Measurements from ENCODE around the gene CDK19. TPM values are rescaled to one million over a fixed set of nuclear protein-coding genes. Genes with fewer than 3 reads are reported as not detected.
"Not testable (repeated sequence)": the region's sequence is repeated elsewhere in the genome, so short reads cannot be mapped to it uniquely, and the experiment has no call there.

The CDK19 gene
- total RNA-seq, 4 donors from 2014 or later: 17.0 to 19.1 (median 18.7) TPM

GRCh38 chr6:110856296-110856695, 41.0 kb upstream of the CDK19 start:
- intact Hi-C loops (cut with DNase I; ENCODE audit: low total_unique reads): no loop called here
- H3K4me3 ChIP-seq (ENCODE audit: low read depth, poor library complexity, severe bottlenecking): no peak overlapping the region
- 89 to 94% methylated on average over 3 of the region's 3 CpGs for WGBS, 2 donors
- TF ChIP-seq POLR2A (IDR thresholded peaks at IDR 0.05): no peak
- TF ChIP-seq, protein P1, sequence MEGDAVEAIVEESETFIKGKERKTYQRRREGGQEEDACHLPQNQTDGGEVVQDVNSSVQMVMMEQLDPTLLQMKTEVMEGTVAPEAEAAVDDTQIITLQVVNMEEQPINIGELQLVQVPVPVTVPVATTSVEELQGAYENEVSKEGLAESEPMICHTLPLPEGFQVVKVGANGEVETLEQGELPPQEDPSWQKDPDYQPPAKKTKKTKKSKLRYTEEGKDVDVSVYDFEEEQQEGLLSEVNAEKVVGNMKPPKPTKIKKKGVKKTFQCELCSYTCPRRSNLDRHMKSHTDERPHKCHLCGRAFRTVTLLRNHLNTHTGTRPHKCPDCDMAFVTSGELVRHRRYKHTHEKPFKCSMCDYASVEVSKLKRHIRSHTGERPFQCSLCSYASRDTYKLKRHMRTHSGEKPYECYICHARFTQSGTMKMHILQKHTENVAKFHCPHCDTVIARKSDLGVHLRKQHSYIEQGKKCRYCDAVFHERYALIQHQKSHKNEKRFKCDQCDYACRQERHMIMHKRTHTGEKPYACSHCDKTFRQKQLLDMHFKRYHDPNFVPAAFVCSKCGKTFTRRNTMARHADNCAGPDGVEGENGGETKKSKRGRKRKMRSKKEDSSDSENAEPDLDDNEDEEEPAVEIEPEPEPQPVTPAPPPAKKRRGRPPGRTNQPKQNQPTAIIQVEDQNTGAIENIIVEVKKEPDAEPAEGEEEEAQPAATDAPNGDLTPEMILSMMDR (IDR thresholded peaks at IDR 0.05): no peak
- no peak for DNase-seq (ENCODE audit: low spot score in 2 of 2)

- intact Hi-C loops (cut with DNase I; ENCODE audit: low total_unique reads): no loop called here
- H3K4me3 ChIP-seq (ENCODE audit: low read depth, poor library complexity, severe bottlenecking): no peak overlapping the region
- TF ChIP-seq, protein P1 (IDR thresholded peaks at IDR 0.05): no peak
- no peak for TF ChIP-seq POLR2A (IDR thresholded peaks at IDR 0.05)
- no peak for DNase-seq (ENCODE audit: low spot score in 2 of 2)
- WGBS, 2 donors: 51 to 56% methylated on average over 5 of the region's 5 CpGs
Observed at GRCh38 chr6:110853754-110854477, 38.6 kb upstream of the CDK19 start.

DNA sequence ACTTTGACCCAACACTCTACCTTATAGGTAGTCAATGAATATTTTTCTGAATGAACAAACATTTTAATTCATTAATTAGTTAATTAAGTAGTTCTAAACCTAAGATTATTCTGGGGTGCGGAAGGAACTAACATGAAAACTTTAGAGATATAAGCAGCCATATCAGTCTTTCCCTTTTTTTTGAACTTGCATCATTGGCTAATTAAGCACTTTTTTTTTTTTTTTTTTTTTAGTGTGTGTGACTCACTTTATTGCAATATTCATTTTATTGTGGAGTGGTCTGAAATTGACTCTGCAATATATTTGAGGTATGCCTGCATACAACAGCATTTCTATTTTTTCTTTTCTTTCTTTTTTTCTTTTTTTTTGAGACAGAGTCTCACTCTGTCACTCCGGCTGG, 37.5 kb upstream of the CDK19 start:
- no peak for DNase-seq (ENCODE audit: low spot score in 2 of 2)
- WGBS, 2 donors: 97 to 98% methylated on average over 2 of the region's 2 CpGs
- H3K4me3 ChIP-seq (ENCODE audit: low read depth, poor library complexity, severe bottlenecking): no peak overlapping the region
- TF ChIP-seq, protein P1 (IDR thresholded peaks at IDR 0.05): no peak
- no peak for TF ChIP-seq POLR2A (IDR thresholded peaks at IDR 0.05)
- intact Hi-C loops (cut with DNase I; ENCODE audit: low total_unique reads): no loop called here

- intact Hi-C loops (cut with DNase I; ENCODE audit: low total_unique reads): loop anchor here (1.0 kb wide), 1 partner anchor 17 kb away; no protein-coding TSS in a partner anchor
- 69 to 78% methylated on average over 4 of the region's 4 CpGs for WGBS, 2 donors
Observed at GRCh38 chr6:110849781-110850180, 34.5 kb upstream of the CDK19 start.

GRCh38 chr6:110841266-110841665, 26.0 kb upstream of the CDK19 start:
- DNase-seq (ENCODE audit: low spot score in 2 of 2): no peak
- intact Hi-C loops (cut with DNase I; ENCODE audit: low total_unique reads): no loop called here
- 76 to 85% methylated on average over 6 of the region's 6 CpGs for WGBS, 2 donors
- H3K4me3 ChIP-seq (ENCODE audit: low read depth, poor library complexity, severe bottlenecking): no peak overlapping the region
- TF ChIP-seq, protein P1 (IDR thresholded peaks at IDR 0.05): no peak
- no peak for TF ChIP-seq POLR2A (IDR thresholded peaks at IDR 0.05)

More at GRCh38 chr6:110849781-110850180, 34.5 kb upstream of the CDK19 start:
- no peak for TF ChIP-seq POLR2A (IDR thresholded peaks at IDR 0.05)
- TF ChIP-seq, protein P1 (IDR thresholded peaks at IDR 0.05): no peak
- peak in 1 of 2 donors; percentile 29 for DNase-seq (ENCODE audit: low spot score in 2 of 2)
- no peak overlapping the region for H3K4me3 ChIP-seq (ENCODE audit: low read depth, poor library complexity, severe bottlenecking)

DNA sequence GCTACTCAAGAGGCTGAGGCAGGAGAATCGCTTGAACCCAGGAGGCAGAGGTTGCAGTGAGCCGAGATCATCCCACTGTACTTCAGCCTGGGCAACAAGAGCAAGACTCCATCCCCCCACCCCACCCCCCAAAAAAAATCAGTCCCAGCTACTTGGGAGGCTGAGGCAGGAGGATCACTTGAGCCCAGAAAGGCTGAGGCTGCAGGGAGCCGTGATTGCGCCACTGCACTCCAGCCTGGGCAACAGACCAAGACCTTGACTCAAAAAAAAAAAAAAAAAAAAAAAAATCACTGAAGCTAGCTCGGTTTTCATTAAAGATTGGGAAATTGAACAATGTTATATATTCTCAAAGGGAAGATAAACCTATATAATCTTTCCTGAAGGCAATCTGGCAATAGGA, 20.5 kb upstream of the CDK19 start:
- H3K4me3 ChIP-seq (ENCODE audit: low read depth, poor library complexity, severe bottlenecking); DNase-seq (ENCODE audit: low spot score in 2 of 2); intact Hi-C loops (cut with DNase I; ENCODE audit: low total_unique reads): not testable (repeated sequence)
- WGBS, 2 donors: 74 to 80% methylated on average over 5 of the region's 5 CpGs
